Amygdala (tissue), 56 donors: Measurements from ENCODE around the gene TTYH3.
"Not testable (repeated sequence)": the region's sequence is repeated elsewhere in the genome, so short reads cannot be mapped to it uniquely, and the experiment has no call there.

Experiments used
- DNase-seq, 56 donors: peaks; one replicate each; lab custom pipeline; 2025; lab: John Stamatoyannopoulos, UW

TTYH3 gene

GRCh38 chr7:2601907-2602306 is 29.9 kb upstream of the TTYH3 start:
- DNase-seq = no peak

GRCh38 chr7:2602406-2603043 is 29.3 kb upstream of the TTYH3 start:
- no peak for DNase-seq

- DNase-seq = no peak
Observed at GRCh38 chr7:2603044-2603965, 28.5 kb upstream of the TTYH3 start.

GRCh38 chr7:2604608-2605174 is 27.1 kb upstream of the TTYH3 start:
- DNase-seq = no peak

- no peak for DNase-seq
Observed at GRCh38 chr7:2605608-2606538, 25.9 kb upstream of the TTYH3 start.

- DNase-seq = no peak
Observed at GRCh38 chr7:2606539-2606936, 25.2 kb upstream of the TTYH3 start.

GRCh38 chr7:2607122-2607922 is 24.5 kb upstream of the TTYH3 start:
- DNase-seq = no peak

- DNase-seq = no peak
Observed at GRCh38 chr7:2607923-2608904, 23.6 kb upstream of the TTYH3 start.

- DNase-seq = peak in 2 of 56 donors; percentile 10 to 12
Observed at GRCh38 chr7:2608921-2609411, 22.8 kb upstream of the TTYH3 start.

GRCh38 chr7:2609646-2610045 is 22.1 kb upstream of the TTYH3 start:
- DNase-seq = not testable (repeated sequence)

- no peak for DNase-seq
Observed at GRCh38 chr7:2610466-2610865, 21.3 kb upstream of the TTYH3 start.

GRCh38 chr7:2610898-2611297 is 20.9 kb upstream of the TTYH3 start:
- no peak for DNase-seq

- no peak for DNase-seq
Observed at GRCh38 chr7:2611401-2611800, 20.4 kb upstream of the TTYH3 start.

- no peak for DNase-seq
Observed at GRCh38 chr7:2611922-2612321, 19.9 kb upstream of the TTYH3 start.

GRCh38 chr7:2612445-2613097 is 19.2 kb upstream of the TTYH3 start:
- DNase-seq = no peak

- no peak for DNase-seq
Observed at GRCh38 chr7:2613098-2613930, 18.5 kb upstream of the TTYH3 start.
